Measurements from ENCODE around the gene NSMCE3.

NSMCE3 gene

DNA sequence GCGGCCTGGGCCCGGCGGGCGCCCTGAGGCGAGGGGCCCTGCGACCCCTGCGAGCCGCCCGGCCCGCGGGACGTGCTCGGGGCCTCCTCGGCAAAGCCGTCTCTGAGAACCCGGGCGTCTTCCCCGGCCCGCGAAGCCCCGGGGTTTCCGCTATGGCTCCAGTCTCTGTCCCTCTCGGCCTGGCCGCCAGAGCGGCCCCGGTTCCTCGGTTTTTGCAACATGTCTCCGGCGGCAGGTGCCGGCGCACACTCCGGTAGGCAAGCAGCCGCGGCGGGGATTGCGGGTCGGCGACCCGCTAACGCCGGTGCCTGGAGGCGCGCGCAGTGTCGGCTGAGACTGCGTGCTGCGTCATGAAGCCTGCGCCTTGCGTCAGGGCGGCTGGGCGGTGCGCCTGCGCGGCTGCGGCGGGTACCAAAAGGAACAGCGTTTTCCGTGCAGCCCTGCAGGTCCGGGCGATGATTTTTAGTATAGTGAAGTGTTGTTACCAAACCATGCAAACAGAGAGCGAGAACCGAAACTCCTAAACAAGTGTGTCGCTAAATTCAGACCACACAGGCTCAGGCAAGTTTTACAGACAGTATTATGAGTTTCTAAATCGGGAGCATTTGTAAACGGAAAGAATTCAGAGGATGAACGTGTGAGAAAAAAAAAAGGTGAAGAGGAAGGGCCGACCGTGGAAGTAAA lies at the start of gene NSMCE3:
NSMCE3 (minus strand) TSS at position 338 of the 684 bp plus-strand sequence; CDS start at position 221, 117 bp downstream.
- no peak for FAIRE-seq

DNA sequence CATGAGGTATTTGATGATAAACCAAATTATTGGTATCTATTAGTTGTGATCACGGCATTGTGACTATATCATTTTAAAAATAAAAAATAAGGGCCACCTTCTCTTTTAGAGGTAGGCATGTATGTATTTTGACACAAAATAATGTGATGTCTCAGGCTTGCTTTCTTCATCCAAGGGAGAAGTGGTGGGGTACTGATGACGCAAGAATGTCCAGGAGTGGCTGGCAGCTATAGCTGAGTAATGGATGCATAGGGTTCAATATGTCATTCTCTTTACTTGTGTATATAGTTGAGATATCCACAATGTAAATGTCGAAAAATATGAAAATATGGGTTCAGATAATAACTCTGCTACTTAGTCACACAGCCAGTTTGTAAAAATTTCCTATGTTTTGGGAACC lies 46.8 kb upstream of the NSMCE3 start:
- no peak for FAIRE-seq

DNA sequence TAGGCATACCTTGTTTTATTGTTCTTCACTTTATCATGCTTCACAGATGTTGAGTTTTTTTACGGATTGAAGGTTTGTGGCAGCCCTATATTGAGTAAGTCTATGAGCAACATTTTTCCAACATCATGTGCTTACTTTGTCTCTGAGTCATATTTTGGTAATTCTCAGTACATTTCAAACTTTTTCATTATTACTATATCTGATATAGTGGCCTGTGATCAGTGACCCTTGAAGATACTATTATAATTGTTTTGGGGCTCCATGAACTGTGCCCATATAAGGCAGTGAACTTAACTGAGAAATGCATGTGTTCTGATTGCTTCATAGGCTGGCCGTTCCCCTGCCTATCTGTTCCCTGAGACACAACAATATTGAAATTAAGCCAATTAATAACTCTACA lies 42.8 kb upstream of the NSMCE3 start:
- no peak for FAIRE-seq

DNA sequence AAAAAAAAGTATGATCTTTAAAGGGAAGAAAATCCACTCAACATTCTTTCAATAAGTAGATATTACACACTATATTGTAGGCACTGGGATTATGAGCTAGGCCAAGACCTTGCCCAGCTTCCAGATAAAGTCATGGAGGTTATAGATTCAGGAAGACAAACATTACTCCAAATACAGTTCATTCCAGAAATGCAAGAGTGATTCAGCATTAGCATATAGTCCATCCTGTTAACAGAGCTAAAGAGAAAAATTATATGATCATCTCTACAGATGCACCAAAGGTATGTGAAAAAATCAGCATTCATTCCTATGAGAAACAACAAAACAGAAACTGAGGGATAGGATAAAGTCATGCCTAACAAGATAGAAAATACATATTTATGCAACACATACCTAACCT lies 42.1 kb upstream of the NSMCE3 start:
- FAIRE-seq = no peak

DNA sequence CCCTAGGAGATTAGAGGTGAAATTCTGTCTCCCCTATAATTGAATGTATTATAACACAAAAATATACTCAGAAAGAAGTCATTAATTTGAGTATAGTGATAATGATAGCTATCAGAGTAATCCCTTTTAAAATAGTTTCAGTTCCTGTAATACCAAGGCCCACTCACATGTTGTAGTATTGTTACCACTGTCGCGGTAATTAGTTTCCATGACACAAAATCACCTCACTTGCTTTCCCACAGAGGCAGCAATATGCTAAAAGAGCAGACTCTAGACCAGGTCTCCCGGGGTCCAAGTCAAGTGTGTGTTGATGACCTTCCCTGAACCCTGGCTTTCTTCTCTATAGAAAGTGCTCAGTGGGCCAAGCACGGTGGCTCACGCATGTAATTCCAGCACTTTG lies 39.5 kb upstream of the NSMCE3 start:
- no peak for FAIRE-seq

DNA sequence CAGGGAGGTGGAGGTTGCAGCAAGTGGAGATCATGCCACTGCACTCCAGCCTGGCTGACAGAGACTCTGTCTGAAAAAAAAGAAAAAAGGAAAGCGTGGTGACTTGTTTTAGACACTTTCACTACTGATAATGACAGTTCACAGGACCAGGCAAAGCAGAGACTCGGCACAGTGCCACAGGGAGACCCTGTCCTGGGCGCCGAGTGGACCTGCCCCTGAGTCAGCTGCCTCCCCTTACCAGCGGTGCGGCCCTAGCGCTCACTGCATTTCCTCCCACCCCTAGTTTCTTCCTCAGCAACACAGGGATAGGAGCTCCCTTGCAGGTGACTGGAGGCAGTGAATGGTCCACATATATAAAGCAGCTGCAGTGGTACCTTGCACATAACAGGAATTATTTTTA lies 38.7 kb upstream of the NSMCE3 start:
- FAIRE-seq = no peak

DNA sequence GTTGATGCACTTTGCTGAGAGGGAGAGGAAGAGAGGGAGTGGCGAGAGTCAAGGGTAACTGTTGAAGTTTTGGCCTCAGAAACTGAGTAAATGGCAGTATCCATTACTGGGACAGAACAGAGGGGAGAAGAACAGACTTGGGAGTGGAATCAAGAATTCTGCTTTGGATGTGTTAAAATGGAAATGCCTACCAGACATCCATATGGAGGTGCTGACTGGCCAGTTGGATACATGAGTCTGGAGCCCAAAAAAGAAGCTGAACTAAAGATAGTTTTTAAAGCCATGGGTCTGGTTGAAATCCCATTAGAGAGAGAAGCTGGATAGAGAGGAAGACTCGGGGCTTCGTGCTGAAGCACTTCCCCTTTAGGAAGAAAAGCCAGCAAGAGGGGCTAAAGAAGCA lies 35.9 kb upstream of the NSMCE3 start:
- FAIRE-seq = no peak

DNA sequence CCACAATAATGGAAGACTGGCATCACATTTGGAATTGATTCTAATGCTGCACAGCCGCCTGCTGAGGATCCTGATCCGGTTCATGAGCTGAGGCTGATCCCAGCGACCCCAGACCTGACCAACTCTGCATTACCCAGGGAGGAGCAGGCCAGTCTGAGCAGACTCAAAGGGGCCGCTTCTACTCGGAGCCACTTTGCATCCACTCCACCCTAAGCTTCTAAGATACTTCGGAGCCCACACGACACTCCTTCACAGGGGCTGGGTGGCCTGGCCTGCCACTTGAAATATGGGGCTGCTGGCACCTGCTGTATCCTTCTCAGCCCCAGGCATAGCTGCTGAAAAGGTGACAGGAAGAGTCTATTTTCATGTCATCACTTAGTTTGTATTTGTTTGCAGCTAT lies 33.2 kb upstream of the NSMCE3 start:
- no peak for FAIRE-seq

DNA sequence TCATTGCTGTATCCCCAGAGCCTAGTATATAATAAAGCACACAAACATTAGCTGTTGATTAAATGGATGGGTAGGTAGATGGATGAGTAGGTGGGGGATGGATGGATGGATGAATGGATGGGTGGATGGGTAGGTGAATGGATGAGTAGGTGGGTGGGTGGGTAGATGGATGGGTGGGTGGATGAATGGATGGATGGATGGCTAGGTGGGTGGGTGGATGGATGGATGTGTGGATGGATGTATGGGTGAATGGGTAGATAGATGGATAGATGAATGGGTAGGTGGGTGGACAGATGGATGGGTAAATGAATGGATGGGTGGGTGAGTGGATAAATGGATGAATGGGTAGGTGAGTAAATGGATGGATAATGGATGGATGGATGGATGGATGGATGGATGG lies 30.2 kb upstream of the NSMCE3 start:
- no peak for FAIRE-seq

DNA sequence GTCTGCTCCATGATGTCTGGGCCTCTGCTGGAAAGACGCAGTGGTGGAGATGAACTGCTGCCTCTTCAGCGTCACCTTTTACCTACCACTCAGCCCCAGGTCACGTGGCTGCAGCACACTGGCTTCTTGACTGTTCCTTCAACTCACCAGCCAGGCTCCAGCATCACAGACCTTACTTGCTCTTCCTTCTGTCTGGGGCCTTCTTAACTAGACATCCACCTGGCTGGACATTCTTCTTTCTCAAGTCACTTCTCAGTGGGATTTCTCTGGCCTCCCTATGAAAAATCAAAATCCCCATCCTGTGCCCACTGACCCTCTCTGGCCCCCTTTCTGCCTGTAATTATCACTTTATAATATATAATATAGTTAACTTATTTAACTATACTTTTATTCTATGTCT lies 29.7 kb upstream of the NSMCE3 start:
- FAIRE-seq = no peak

DNA sequence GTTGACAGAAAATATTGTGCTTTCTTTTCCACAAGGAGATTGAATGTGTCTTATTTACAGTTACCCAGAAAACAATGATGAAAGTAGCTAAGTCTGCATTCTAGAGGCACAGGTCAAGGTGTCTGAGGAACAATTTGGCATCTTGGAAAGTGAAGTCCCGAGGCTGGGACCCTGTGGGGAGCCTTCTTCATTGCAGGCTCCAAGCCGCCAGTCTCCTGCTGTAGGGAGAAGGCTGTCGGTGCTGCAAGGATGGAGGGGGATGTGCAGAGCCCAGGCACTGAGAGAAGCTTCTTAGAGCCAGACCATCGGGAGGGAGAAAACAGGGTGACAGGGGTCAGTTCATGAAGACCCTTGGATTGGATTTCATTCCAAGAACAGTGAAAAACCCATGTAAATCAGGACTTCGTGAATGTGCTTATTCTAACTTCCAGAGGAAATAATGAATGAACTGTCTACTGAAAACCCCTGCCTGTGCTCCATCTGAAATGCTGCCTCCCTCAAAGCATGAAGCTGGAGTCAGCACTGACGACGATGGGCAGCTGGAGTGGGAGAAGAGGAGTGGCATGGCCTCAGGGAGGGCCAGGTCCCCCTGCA lies 25.2 kb upstream of the NSMCE3 start:
- no peak for FAIRE-seq

DNA sequence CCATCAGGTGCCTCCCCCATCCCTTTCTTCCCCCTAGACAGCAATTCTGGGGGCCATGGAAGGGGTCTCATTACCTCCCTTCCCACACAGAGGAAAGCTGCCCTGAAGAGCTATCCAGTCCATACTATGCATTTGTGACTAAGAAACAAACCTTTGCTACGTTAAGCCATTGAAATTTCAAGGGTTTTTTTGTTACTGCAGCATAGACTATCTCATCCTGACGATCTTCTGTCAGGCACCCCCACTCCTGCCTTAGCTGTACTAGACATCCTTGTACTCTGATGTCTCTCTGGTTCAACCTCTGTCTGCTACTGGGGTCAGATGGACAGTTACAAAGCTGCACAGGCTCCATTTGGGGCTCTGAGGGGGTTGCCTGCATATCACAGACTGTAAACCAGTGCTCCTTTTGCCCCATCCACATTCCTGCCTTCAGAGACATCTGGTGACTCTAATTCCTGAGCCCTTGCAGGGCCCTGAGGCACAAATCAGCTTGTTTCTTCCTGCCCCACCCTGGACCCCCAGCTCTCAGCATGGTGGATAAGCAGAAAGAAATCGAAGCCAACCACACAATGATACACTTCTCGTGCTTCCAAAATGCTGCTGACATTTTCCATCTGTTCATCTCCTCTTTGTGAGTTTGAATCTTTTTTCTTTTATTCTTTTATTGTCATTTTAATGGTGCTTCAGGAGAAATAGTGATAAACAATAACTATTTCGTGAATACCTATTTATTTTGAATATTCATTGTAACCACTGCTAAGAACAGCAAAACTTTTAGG lies 21.6 kb upstream of the NSMCE3 start:
- no peak for FAIRE-seq

DNA sequence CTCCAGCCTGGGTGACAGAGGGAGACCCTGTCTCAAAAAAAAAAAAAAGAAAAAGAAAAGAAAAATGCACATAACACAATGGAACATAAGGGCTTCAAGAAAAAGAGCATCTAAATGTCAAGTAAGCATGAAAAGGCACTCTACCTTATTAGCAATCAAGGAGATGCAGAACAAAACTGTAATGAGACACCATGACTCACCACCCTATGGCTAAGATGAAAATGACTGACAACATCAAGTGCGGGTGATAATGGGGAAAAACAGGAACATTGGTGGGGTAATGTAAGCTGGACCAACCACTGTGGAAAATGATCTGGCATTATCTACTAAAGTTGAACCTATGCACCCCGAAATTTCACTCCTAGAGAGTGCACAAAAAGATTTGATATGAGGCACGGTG lies 19.6 kb upstream of the NSMCE3 start:
- no peak for FAIRE-seq

DNA sequence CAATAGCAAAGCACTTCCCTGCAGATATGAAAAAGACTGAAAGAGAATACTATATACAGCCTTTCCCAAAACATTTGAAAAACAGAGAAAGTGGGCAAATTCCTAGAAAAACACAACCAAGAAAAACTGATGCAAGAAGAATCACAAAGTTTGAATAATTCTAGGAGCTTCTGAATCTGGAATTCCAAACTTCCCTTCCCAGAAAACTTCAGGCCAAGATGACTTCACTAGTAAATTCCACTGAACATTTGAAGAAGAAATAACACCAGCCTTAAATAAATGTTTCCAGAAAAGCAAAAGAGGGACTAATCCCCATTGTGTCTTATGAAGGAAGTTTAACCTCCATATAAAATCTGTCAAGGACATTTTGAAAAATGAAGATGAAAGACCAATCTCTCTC lies 15.8 kb upstream of the NSMCE3 start:
- no peak for FAIRE-seq

DNA sequence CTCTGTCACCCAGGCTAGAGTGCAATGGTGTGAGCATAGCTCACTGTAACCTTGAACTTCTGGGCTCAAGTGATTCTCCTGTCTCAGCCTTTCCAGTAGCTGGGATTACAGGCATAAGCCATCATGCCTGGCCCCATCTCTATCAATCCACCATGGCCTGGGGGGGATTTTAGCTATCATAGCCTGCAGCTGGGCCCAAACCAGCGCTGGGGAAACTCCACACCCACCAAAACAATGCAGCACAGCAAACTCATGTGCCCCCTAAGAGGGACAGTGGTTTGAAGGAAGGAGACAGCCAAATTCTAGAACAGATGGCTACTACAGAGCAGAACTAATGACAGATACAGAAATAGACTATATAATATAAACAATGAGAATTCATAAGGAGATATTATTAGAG lies 13.8 kb upstream of the NSMCE3 start:
- no peak for FAIRE-seq

DNA sequence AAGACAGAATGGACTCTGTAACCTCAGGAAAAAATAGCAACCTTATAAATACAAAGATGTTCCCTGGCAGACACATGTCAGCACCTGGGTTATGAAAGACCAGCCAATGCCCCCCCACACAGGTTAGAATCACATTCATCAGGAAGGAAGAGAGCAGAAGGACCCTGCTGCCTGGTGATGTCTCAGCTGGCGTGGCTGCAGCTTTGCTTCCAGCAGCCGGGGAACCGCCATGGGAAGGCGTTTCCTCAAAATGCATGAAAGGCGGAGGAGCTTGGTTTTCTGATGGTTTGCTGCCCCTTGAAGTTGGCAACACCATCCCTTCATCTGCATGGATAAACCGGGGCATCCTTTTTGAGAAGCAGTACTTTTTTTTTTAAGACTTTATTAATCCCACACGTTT lies 10.9 kb upstream of the NSMCE3 start:
- no peak for FAIRE-seq

DNA sequence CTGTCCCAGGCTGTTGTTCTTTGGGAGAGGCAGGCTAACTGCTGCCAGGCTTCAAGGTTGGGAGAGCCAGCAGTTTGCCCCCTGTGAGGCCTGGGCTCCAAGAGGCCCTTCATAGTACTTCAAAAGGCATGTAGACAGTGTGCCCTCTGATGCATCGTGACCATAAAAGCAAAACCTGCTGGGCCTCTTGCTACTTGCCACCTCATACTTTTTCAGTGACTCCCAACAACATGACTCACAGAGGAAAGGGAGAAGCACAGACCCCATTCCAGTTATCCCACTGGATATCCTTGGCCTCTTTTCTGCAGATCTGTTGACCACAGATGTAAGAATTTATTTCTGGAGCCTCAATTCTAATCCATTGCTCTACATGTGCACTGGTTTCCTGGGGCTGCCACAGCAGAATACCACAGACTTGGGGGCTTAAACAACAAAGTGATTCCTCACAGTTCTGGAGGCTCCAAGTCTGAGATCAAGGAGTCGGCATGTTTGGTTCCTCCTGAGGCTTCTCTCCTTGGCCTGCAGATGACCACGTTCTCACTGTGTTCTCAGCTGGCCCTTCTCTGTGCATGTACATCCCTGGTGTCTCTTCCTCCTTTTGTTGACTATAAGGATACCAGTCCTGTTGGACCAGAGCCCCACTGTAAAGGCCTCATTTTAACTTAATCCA lies 8.9 kb upstream of the NSMCE3 start:
- FAIRE-seq = no peak

DNA sequence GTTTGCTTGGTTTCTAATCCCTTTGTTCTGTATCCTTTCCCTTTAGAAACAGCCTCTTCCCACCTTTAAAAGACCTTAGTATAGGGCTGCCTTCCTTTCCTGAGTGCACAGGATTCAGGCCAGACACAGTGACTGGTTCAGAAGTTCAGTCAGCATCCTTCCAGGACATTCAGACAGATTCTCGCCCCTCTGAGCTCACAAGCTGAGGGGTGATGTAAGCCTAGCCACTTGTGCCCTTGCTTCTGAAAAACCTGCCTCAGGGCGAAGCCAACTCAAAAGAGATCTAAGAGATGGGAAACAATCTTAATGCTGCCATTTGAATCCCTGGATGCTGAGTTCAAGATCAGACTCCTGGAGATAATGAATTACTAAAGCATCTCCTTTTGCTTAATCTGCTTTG lies 6.7 kb upstream of the NSMCE3 start:
- no peak for FAIRE-seq

DNA sequence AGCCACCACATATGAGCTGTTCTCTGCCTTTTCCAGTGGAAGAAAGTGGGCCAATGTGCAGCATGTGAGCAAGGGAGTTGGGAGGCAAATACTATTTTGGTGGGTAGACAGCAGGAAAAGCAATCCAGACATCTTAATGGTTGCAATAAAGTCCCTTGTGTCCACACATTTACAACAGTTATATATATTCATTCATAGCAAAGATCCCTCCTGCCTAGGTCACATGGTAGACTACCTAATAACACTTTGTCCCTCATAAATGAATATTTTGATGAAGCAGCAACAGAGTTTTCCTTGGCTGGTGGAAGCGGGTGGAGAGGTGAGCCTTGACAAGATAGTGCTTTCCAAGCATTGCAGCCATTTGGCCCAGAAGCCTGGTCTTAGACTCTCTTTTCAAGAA lies 6.2 kb upstream of the NSMCE3 start:
- no peak for FAIRE-seq

DNA sequence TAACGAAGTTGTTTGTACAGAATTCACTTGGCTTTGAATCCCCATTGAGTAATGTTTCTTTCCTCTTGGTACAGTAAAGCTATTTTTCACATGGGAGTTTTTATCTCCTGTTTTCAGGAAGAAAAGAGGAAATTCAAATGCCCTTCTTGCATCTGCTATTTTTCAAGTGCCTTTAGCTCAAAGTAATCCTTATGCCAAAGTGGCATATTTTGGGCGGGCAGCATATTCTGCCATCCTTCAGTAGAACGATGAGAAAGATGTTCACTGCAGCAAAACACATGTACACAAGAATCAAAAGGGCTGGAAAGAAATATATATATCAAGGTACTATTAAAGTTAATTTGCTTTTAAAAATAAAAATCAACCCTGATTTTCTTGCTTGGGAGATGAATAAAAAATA lies 5.3 kb upstream of the NSMCE3 start:
- no peak for FAIRE-seq

DNA sequence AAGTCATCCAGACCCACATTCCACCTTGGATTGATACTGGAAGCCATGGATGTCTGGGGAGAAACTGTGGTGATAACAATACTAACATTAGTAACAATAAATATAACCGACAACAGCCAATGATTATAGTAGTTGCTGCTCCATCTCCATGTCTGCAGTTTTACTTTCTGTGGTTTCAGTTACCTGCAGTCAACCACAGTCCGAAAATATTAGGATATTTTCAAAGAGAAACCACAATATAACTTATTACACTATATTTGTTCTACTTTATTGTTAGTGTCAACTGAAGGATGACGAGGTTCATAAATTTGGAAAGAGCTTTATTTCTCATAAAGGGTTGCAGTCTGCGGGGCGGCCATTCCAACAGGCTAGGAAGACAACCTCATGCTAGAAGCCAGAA lies 2.6 kb upstream of the NSMCE3 start:
- FAIRE-seq = no peak

DNA sequence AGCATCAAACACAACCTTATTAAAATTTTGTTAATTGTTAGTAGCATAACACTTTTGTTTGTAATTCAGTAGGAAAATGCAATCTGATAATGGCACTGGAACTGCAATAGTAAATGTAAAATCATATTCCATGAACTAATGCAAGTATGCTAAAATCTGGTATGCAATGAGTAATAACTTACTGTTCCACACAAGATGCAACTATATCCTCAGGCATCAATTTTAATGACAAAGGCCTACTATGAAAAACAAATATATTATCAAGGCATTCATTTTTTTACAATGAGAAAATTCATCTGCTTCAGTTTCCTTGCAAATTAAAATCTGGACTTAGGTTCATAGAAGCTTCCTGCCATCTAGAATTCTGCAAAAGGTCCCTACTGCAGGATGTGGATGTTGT lies 1.4 kb upstream of the NSMCE3 start:
- FAIRE-seq = no peak

DNA sequence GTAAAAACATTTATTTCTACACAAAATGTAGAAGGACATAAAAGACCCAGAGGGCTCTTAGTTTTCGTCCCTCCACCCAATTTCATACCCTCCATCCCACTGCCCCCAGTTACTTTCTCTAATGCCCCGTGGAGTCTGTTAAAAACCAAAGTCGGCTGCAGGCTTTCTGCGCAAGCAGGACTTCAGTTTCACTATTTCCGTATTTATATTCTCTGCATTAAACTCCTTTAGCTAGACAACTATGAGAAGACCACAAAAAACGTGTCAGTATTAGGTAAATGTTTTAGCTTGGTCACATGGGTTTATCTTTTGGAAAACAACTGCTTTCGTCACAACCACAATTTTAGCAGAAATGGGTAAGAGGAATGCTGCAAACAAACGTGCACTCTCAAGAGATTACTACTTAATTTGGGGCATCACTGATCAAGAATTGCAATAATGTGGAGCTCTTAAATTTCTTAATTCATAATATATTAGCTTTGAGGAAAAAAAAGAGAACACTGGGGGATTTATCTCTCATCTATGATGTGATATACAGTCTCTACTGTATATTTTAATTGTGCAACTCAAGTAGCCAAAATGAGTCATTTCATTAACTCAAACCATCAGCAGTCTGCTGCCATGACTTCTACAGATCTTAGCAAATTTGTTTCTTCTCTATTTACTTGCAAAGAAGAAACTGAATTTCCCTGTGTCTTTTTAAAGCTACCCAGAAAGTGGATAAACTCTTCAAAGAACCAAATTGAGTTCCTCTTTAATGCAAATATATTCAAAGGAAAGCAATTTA lies 740 bp upstream of the NSMCE3 start:
- no peak for FAIRE-seq

Measured in TTC549 (cell line).